Stromal cell of bone marrow (primary cell): ENCODE data around the gene KIF18B.

ENCODE experiments used
- DNase-seq: peaks from one replicate; pipeline ENCODE4 v3.0.0-alpha.2; 2012; ENCODE audit warnings: low read depth

KIF18B gene

GRCh38 chr17:44940317-44940716 lies 7.3 kb downstream of the KIF18B start:
- no peak for DNase-seq

GRCh38 chr17:44935116-44935515 lies 12.5 kb downstream of the KIF18B start:
- DNase-seq = no peak

- DNase-seq = no peak
Measured at GRCh38 chr17:44934745-44935105, 12.8 kb downstream of the KIF18B start.

- no peak for DNase-seq
Measured at GRCh38 chr17:44933824-44934744, 13.5 kb downstream of the KIF18B start.

GRCh38 chr17:44932787-44933097 lies 14.8 kb downstream of the KIF18B start:
- DNase-seq = no peak

- DNase-seq = no peak
Measured at GRCh38 chr17:44932096-44932786, 15.3 kb downstream of the KIF18B start.

- no peak for DNase-seq
Measured at GRCh38 chr17:44931376-44931775, 16.2 kb downstream of the KIF18B start.

GRCh38 chr17:44930667-44931066 lies 16.9 kb downstream of the KIF18B start:
- no peak for DNase-seq

GRCh38 chr17:44928950-44929720 lies 18.4 kb downstream of the KIF18B start:
- no peak for DNase-seq

- no peak for DNase-seq
Measured at GRCh38 chr17:44928136-44928535, 19.4 kb downstream of the KIF18B start.

GRCh38 chr17:44927696-44928095 lies 19.9 kb downstream of the KIF18B start:
- no peak for DNase-seq

GRCh38 chr17:44926821-44927525 lies 20.6 kb downstream of the KIF18B start:
- no peak for DNase-seq

- DNase-seq = no peak
Measured at GRCh38 chr17:44925731-44926697, 21.6 kb downstream of the KIF18B start.

GRCh38 chr17:44924107-44924544 lies 23.4 kb downstream of the KIF18B start:
- no peak for DNase-seq

GRCh38 chr17:44922746-44923470 lies 24.7 kb downstream of the KIF18B start:
- no peak for DNase-seq

- DNase-seq = no peak
Measured at GRCh38 chr17:44922136-44922535, 25.4 kb downstream of the KIF18B start.

- DNase-seq = no peak
Measured at GRCh38 chr17:44921122-44921882, 26.3 kb downstream of the KIF18B start.

- DNase-seq = no peak
Measured at GRCh38 chr17:44920565-44920940, 27.0 kb downstream of the KIF18B start.

- DNase-seq = peak; percentile 68
Measured at GRCh38 chr17:44919885-44920564, 27.5 kb downstream of the KIF18B start.
